GM12878 (cell line): ENCODE measurements around the gene DMKN. TPM values are rescaled to one million over a fixed set of nuclear protein-coding genes. Genes with fewer than 3 reads are reported as not detected.
A peak's percentile ranks its signal among the peaks of the same experiment; 100 is the strongest.

Experiments used
- ATAC-seq: fragments of 200-7000 bp; cut with Tn5 transposase; 3 replicates; pipeline ENCODE4 v1.9.1; 2020; ENCODE audit warnings: mild to moderate bottlenecking, moderate library complexity
- BruUV-seq: library from RNA; stranded (reverse); fragments of 400-500 nt; replicated peaks from 2 replicates; lab custom pipeline; 2021; lab: Mats Ljungman, UMichigan
- CTCF ChIA-PET: fragments of 300-600 bp; sonication (Branson Sonifier 250); formaldehyde crosslinking; extraction: SDS; loops from one replicate; lab custom pipeline; 2021; ENCODE audit warnings: inconsistent platforms; lab: Yijun Ruan, JAX
- POLR2A ChIA-PET: fragments of 350-600 bp; formaldehyde crosslinking; extraction: SDS; loops from one replicate; lab custom pipeline; 2021; ENCODE audit warnings: inconsistent platforms; lab: Charles Lee
- RAD21 ChIA-PET: fragments of 300-600 bp; sonication (Branson Sonifier 250); formaldehyde crosslinking; loops from one replicate; lab custom pipeline; 2023; ENCODE audit warnings: antibody characterized with exemption; ENCODE audit not compliant: unreplicated experiment; lab: Charles Lee
- SMC1A ChIA-PET: fragments of 300-600 bp; sonication (Branson Sonifier 250); formaldehyde crosslinking; loops from one replicate; lab custom pipeline; 2023; ENCODE audit not compliant: unreplicated experiment, uncharacterized antibody; lab: Charles Lee
- DNase-seq: peaks from one replicate; pipeline ENCODE4 v3.0.0-alpha.2; 2011; ENCODE audit warnings: low read depth, low spot score
- FAIRE-seq: peaks from 3 replicates; lab custom pipeline; 2011; peaks lifted over from hg19 to GRCh38; lab: Jason Lieb, UNC
- H2AFZ ChIP-seq: 2 replicates; pipeline ENCODE4 v1.6.0; 2011; ENCODE audit warnings: low read depth, low read length, control low read depth; ENCODE audit not compliant: control insufficient read depth
- H3K27ac ChIP-seq: 2 replicates; pipeline ENCODE4 v1.5.1; 2011; ENCODE audit warnings: control low read depth; ENCODE audit not compliant: control insufficient read depth, insufficient read depth
- H3K27me3 ChIP-seq, 2 experiments: replicated peaks in 1 of 2; 2 replicates each; pipeline versions ENCODE4 v1.6.0 to v1.6.1; 2011; ENCODE audit warnings: low read length in 1 of 2; ENCODE audit not compliant: control insufficient read depth in 2 of 2, insufficient read depth in 2 of 2
- H3K36me3 ChIP-seq, 2 experiments: 2 replicates each; pipeline ENCODE4 v1.5.1; 2011; ENCODE audit warnings: low read length in 1 of 2; ENCODE audit not compliant: control insufficient read depth in 2 of 2, insufficient read depth in 2 of 2
- H3K4me1 ChIP-seq: 2 replicates; pipeline ENCODE4 v1.6.1; 2011; ENCODE audit warnings: mild to moderate bottlenecking, low read length, moderate library complexity, mixed read lengths; ENCODE audit not compliant: control insufficient read depth, insufficient read depth
- H3K4me2 ChIP-seq: 2 replicates; pipeline ENCODE4 v1.6.0; 2011; ENCODE audit warnings: control low read depth; ENCODE audit not compliant: control insufficient read depth, insufficient read depth
- H3K4me3 ChIP-seq: fragments of 200-600 bp; sonication (generic); 2 replicates; pipeline ENCODE4 v1.5.1; 2016
- H3K79me2 ChIP-seq: 2 replicates; pipeline ENCODE4 v1.6.0; 2011; ENCODE audit warnings: low read length; ENCODE audit not compliant: control insufficient read depth, insufficient read depth
- H3K9ac ChIP-seq: 2 replicates; pipeline ENCODE4 v1.8.0; 2011; ENCODE audit warnings: low read length, control low read depth, mixed read lengths; ENCODE audit not compliant: control insufficient read depth, insufficient read depth
- H3K9me3 ChIP-seq: replicated peaks from 3 replicates; pipeline ENCODE4 v1.5.1; 2011; ENCODE audit warnings: mild to moderate bottlenecking, low read length; ENCODE audit not compliant: control insufficient read depth, insufficient read depth
- H4K20me1 ChIP-seq: 2 replicates; pipeline ENCODE4 v1.6.0; 2011; ENCODE audit not compliant: control insufficient read depth, insufficient read depth
- CEBPB ChIP-seq, 2 experiments: fragments of 150-350 bp in 1 of 2; IDR thresholded peaks; 2 replicates each; pipeline ENCODE4 v1.6.1; 2012 to 2014; ENCODE audit warnings: low read depth in 2 of 2, low read length in 2 of 2, borderline replicate concordance in 1 of 2, inconsistent platforms in 1 of 2
- CTCF ChIP-seq, 3 experiments: IDR thresholded peaks in 2 of 3; conservative IDR thresholded peaks in 1 of 3; 2 replicates each; pipeline ENCODE4 v1.5.1; 2011; ENCODE audit warnings: low read depth in 3 of 3, low read length in 3 of 3, mild to moderate bottlenecking in 3 of 3, control low read depth in 2 of 3, moderate library complexity in 2 of 3, inconsistent platforms in 1 of 3, mixed read lengths in 1 of 3; ENCODE audit not compliant: control insufficient read depth in 2 of 3, insufficient read depth in 1 of 3; ENCODE audit errors: extremely low read depth in 1 of 3
- EED ChIP-seq: sonication (generic); IDR thresholded peaks from 2 replicates; pipeline ENCODE4 v1.6.1; 2016; ENCODE audit warnings: antibody characterized with exemption, low read depth
- FOXM1 ChIP-seq: IDR thresholded peaks from 2 replicates; pipeline ENCODE4 v1.6.1; 2012; ENCODE audit warnings: low read depth, mild to moderate bottlenecking, inconsistent platforms, low read length, moderate library complexity
- JUND ChIP-seq: IDR thresholded peaks from 2 replicates; pipeline ENCODE4 v1.6.1; 2012; ENCODE audit warnings: low read depth, mild to moderate bottlenecking, low read length, improper control_type of control experiment, moderate library complexity
- MEF2A ChIP-seq: IDR thresholded peaks from 2 replicates; pipeline ENCODE4 v1.6.1; 2011; ENCODE audit warnings: low read depth, mild to moderate bottlenecking, low read length, moderate library complexity; ENCODE audit not compliant: insufficient read depth
- NR2C1 ChIP-seq: fragments of 450-650 bp; IDR thresholded peaks from 2 replicates; pipeline ENCODE4 v1.6.1; 2017; ENCODE audit warnings: antibody characterized with exemption, mild to moderate bottlenecking, moderate library complexity
- PML ChIP-seq: IDR thresholded peaks from 2 replicates; pipeline ENCODE4 v1.6.1; 2012; ENCODE audit warnings: low read length, inconsistent platforms
- RFX5 ChIP-seq: IDR thresholded peaks from 2 replicates; pipeline ENCODE4 v1.6.1; 2011; ENCODE audit warnings: low read depth, low read length, improper control_type of control experiment
- SMAD5 ChIP-seq: IDR thresholded peaks from 2 replicates; pipeline ENCODE4 v1.6.1; 2016; ENCODE audit warnings: antibody characterized with exemption, low read depth
- SPI1 ChIP-seq: IDR thresholded peaks from 2 replicates; pipeline ENCODE4 v1.6.1; 2011; ENCODE audit warnings: low read depth, mild to moderate bottlenecking, low read length, moderate library complexity, borderline replicate concordance; ENCODE audit not compliant: insufficient read depth
- ZBTB33 ChIP-seq: fragments of 450-650 bp; IDR thresholded peaks from 2 replicates; pipeline ENCODE4 v1.6.1; 2017; ENCODE audit warnings: mild to moderate bottlenecking
- WGBS: methylation state at CpG from one replicate; pipeline ENCODE4 v1.1.6; 2016; ENCODE audit warnings: low lambda C conversion rate; ENCODE audit not compliant: insufficient replicate concordance, insufficient coverage; ENCODE audit errors: missing lambda C conversion rate; 5-methylcytosine and 5-hydroxymethylcytosine counted together
- in situ Hi-C: fragments of 300-500 bp; cut with MboI; formaldehyde crosslinking; loops from 9 replicates; pipeline ENCODE4 v1.14.3; 2018; ENCODE audit warnings: mixed read lengths
- intact Hi-C: fragments of 100-400 bp; cut with micrococcal nuclease; formaldehyde crosslinking; loops from one replicate; pipeline ENCODE4 v1.14.2; 2022; ENCODE audit not compliant: unreplicated experiment
- polyA plus RNA-seq, 11 experiments: library from polyadenylated mRNA; depleted of rRNA in 4 of 11; unstranded in 6 of 11; stranded (reverse) in 5 of 11; fragments of >200 nt; fragmentation: Nextera tagmentation in 4 of 11; fragmentation: Illumina TruSeq in 1 of 11; extraction: Ambion mirVana in 4 of 11; extraction: Trizol in 1 of 11; gene quantifications; 1 replicate in 1 of 11; 2 replicates in 10 of 11; pipeline versions ENCODE4 v1.2.1 to v1.2.3, GENCODE V29; 2011 to 2016; ENCODE audit warnings: inconsistent platforms in 2 of 11, missing spikeins in 2 of 11, low read depth in 1 of 11
- total RNA-seq, 4 experiments: library from RNA; depleted of rRNA in 3 of 4; stranded (reverse); fragments of >200 nt in 3 of 4; fragmentation: Illumina TruSeq in 1 of 4; extraction: Trizol in 1 of 4; gene quantifications; 2 replicates each; pipeline versions ENCODE4 v1.2.1 to v1.2.3, GENCODE V29; 2013 to 2021

The DMKN gene
- total and polyA plus RNA-seq, 10 of the 15 experiments (the other 5 are each of a cell fraction or from before 2014, with no cell fraction given), result 36.4 to 114 (median 58.6) TPM

- in situ Hi-C loops, result no loop called here
- peak within 1 kb of the TSS; percentile 42; the same call in 1 of the 2 replicates for H3K27ac ChIP-seq
Observed at GRCh38 chr19:35447606-35448469, 65.6 kb downstream of the DMKN start, which contains the start of gene FFAR2. Gene FFAR2 (plus strand): TSS chr19:35448257. CDS start chr19:35449715, 1,458 bp downstream.

More at GRCh38 chr19:35447606-35448469, 65.6 kb downstream of the DMKN start, which contains the start of gene FFAR2:
- RAD21 ChIA-PET, result interaction anchor here (1.1 to 6.8 kb wide), 5 partner anchors 14 to 94 kb away, joined by 4 to 67 read pairs (median 5); no protein-coding TSS in a partner anchor
- CTCF ChIA-PET, result interaction anchor here (0.7 to 1.1 kb wide), 4 partner anchors 8 to 47 kb away, joined by 3 to 5 read pairs (median 4); no protein-coding TSS in a partner anchor
- H2AFZ ChIP-seq, result no peak within 1 kb of the TSS; the same call in 1 of the 2 replicates
- H3K36me3 ChIP-seq, result no peaks in the 10 kb centered on the region
- H3K9me3 ChIP-seq, result no peaks in the 10 kb centered on the region
- no peaks in the 10 kb centered on the region for H4K20me1 ChIP-seq
- ATAC-seq (no peak), FAIRE-seq (no peak), DNase-seq (no peak)
- peaks cover 58% of the 10 kb centered on the region for H3K4me1 ChIP-seq
- 71% methylated on average over 12 of the region's 12 CpGs for WGBS
- POLR2A ChIA-PET, result interaction anchor here (0.7 to 4.4 kb wide), 5 partner anchors 11 to 45 kb away, joined by 3 to 16 read pairs (median 5); no protein-coding TSS in a partner anchor
- no peak within 1 kb of the TSS for H3K9ac ChIP-seq
- no peaks in the 10 kb centered on the region for H3K27me3 ChIP-seq
- SMC1A ChIA-PET, result interaction anchor here (1.0 to 17.4 kb wide), 10 partner anchors 13 to 117 kb away, joined by 3 to 237 read pairs (median 3); partner anchors contain the start of gene FFAR1
- no TSS peak for BruUV-seq
- H3K79me2 ChIP-seq, result no peaks in the 10 kb centered on the region; the same call in 1 of the 2 replicates
- intact Hi-C loops, result no loop called here
- TF ChIP-seq SPI1 (no peak), EED (peak; percentile 37; the same call in 1 of the 2 replicates), FOXM1 (no peak), NR2C1 (no peak), ZBTB33 (no peak), MEF2A (no peak), CTCF (IDR thresholded peaks at IDR 0.05 in 2 of 3, conservative IDR thresholded peaks at IDR 0.05 in 1 of 3; ENCODE audit: control insufficient read depth in 2 of 3, extremely low read depth in 1 of 3, insufficient read depth in 1 of 3, low read depth in 3 of 3, low read length in 3 of 3) (no peak), PML (peak; percentile 46; the same call in 1 of the 2 replicates), JUND (no peak), RFX5 (no peak), SMAD5 (peak; percentile 72; the same call in 1 of the 2 replicates), CEBPB (IDR thresholded peaks at IDR 0.05; ENCODE audit: borderline replicate concordance in 1 of 2, low read depth in 2 of 2, low read length in 2 of 2) (no peak)
- TF ChIP-seq, all 136 proteins: peak for 3
- Histone ChIP-seq H3K4me2 (peak within 1 kb of the TSS; percentile 33), H3K4me3 (0 out of 2 replicates have a peak within 1 kb of the TSS, but pooled peaks have one; percentile 4)
